ENCODE measurements around the gene CX3CR1.

- TF ChIP-seq POLR2AphosphoS5 (IDR thresholded peaks at IDR 0.05; ENCODE audit: low read depth) (no peak), CTCF (IDR thresholded peaks at IDR 0.05; ENCODE audit: insufficient read depth, low read length) (no peak), SPI1 (IDR thresholded peaks at IDR 0.05; ENCODE audit: borderline replicate concordance, low read depth) (no peak)
Observed at GRCh38 chr3:39282057-39282456, 2.2 kb upstream of the CX3CR1 start.
